Fibroblast of lung (primary cell): ENCODE data around the gene DHCR24.

Experiments used
- CTCF ChIP-seq, 2 donors: IDR thresholded peaks in 1 of 2; conservative IDR thresholded peaks in 1 of 2; 1 replicate in 1 of 2; 2 replicates in 1 of 2; pipeline ENCODE4 v1.5.1; 2011 to 2012; ENCODE audit warnings: low read length in 2 of 2, control low read depth in 1 of 2, inconsistent platforms in 1 of 2, low read depth in 1 of 2, mild to moderate bottlenecking in 1 of 2
- EZH2 ChIP-seq: IDR thresholded peaks from 2 replicates; pipeline ENCODE4 v1.5.1; 2012; ENCODE audit warnings: low read length, control low read depth, mild to moderate bottlenecking; ENCODE audit errors: missing control alignments

DNA sequence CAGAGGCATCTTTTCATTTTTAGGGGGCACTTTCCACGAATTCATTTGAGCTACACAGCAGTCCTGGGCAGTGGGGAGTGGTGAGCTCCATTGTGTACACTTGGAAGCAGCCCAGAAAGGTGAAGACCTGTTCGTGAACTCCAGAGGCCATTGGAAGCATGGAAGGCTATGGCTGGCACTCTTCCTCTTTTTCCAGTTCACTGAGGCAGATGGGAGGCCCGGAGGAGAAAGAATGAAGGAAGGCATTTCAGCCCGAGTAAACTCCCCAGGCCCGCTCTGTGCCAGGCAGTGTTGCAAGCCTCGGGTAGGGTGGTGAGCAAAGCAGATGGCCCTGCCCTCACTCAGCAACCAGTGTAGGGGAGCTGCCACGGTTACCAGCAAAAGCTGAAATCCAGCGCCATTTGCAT is 673 bp upstream of the DHCR24 start:
- TF ChIP-seq CTCF (conservative IDR thresholded peaks at IDR 0.05 in 1 of 2, IDR thresholded peaks at IDR 0.05 in 1 of 2; ENCODE audit: low read depth in 1 of 2, low read length in 2 of 2) (no peak), EZH2 (no peak)
